ENCODE measurements around the gene TEX261.

TEX261 gene

DNA sequence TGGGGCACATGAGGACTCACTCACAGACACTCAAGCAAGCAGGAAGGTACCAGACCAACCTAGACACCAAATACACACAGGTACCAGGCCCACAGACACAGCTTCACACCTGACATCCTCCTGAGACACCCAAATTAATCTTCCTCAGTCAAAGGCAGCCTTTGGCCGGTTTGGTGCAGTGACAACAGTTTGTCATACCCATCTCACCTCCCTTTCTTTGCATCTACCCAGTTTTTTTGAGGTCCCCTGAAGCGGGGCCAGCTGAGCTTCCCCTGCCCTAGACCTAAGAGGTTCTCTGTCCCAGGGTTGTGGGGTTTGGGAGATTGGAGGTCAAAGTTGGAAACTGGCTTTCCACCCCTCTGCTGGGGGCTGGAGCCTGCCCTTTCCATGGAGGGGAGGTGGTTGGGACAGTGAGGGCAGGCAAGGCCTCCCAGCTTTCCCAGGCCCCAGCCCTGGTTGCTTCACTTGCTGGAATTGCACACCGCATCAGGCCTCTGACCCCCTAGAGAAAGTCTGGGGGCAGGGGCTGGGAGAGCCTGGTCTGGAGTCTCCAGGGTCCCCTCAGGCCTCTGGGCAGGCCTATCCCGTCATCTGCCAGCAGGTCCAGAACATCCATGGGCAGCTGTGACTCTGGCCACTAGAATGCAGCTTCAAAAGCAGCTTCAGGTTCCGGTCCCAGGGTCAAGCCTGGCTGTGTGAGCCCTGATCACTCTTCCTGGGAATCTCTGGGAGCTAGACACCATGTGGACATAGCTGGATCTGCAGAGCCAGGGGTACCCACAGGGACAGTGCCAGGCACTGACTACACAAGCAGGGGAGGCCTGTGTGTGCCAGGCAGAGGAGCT, 12.5 kb upstream of the TEX261 start:
- H3K9ac ChIP-seq (ENCODE audit: low read depth in 1 of 2, low read length in 2 of 2) = no peak overlapping the region
- H3K9me3 ChIP-seq (ENCODE audit: control insufficient read depth in 1 of 2, low read length in 2 of 2) = no peaks in the 10 kb centered on the region
- H3K27ac ChIP-seq (ENCODE audit: low read depth, low read length) = no peak overlapping the region
- no peaks in the 10 kb centered on the region for H3K36me3 ChIP-seq (ENCODE audit: control insufficient read depth in 1 of 2, insufficient read depth in 2 of 2, low read length in 2 of 2)
- H3K27me3 ChIP-seq (ENCODE audit: control insufficient read depth in 1 of 2, insufficient read depth in 2 of 2, low read length in 2 of 2) = no peaks in the 10 kb centered on the region
- H3K4me3 ChIP-seq (ENCODE audit: low read depth in 1 of 2, low read length in 2 of 2) = no peak overlapping the region
- peaks cover 3 to 5% of the 10 kb centered on the region in 2 donors for H3K4me1 ChIP-seq (ENCODE audit: control insufficient read depth in 1 of 2, insufficient read depth in 2 of 2, low read length in 2 of 2)

DNA sequence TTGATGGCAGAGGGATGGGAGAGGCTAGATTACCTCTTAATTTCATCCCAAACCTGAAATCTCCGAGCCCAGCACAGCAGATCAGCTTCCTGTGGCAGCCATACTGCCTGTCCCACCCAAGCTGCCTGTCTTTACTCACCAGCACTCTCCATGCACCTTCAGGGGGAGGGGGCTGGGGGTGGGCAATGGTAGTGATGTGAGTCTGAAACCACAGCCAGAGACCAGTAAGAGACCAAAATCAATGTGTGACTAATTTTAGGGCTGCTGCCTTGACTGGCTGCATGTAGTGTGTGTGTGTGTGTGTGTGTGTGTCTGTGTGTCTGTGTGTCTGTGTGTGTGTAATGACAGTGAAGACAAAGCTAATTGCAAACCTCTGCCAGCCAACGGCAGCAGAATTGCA, 11.7 kb upstream of the TEX261 start:
- Histone ChIP-seq H3K4me3 (ENCODE audit: low read depth in 1 of 2, low read length in 2 of 2) (no peak overlapping the region), H3K27me3 (ENCODE audit: control insufficient read depth in 1 of 2, insufficient read depth in 2 of 2, low read length in 2 of 2) (no peaks in the 10 kb centered on the region), H3K4me1 (ENCODE audit: control insufficient read depth in 1 of 2, insufficient read depth in 2 of 2, low read length in 2 of 2) (peaks cover 11 to 12% of the 10 kb centered on the region in 2 donors), H3K36me3 (ENCODE audit: control insufficient read depth in 1 of 2, insufficient read depth in 2 of 2, low read length in 2 of 2) (no peaks in the 10 kb centered on the region), H3K9me3 (ENCODE audit: control insufficient read depth in 1 of 2, low read length in 2 of 2) (no peaks in the 10 kb centered on the region), H3K27ac (ENCODE audit: low read depth, low read length) (no peak overlapping the region), H3K9ac (ENCODE audit: low read depth in 1 of 2, low read length in 2 of 2) (no peak overlapping the region)

DNA sequence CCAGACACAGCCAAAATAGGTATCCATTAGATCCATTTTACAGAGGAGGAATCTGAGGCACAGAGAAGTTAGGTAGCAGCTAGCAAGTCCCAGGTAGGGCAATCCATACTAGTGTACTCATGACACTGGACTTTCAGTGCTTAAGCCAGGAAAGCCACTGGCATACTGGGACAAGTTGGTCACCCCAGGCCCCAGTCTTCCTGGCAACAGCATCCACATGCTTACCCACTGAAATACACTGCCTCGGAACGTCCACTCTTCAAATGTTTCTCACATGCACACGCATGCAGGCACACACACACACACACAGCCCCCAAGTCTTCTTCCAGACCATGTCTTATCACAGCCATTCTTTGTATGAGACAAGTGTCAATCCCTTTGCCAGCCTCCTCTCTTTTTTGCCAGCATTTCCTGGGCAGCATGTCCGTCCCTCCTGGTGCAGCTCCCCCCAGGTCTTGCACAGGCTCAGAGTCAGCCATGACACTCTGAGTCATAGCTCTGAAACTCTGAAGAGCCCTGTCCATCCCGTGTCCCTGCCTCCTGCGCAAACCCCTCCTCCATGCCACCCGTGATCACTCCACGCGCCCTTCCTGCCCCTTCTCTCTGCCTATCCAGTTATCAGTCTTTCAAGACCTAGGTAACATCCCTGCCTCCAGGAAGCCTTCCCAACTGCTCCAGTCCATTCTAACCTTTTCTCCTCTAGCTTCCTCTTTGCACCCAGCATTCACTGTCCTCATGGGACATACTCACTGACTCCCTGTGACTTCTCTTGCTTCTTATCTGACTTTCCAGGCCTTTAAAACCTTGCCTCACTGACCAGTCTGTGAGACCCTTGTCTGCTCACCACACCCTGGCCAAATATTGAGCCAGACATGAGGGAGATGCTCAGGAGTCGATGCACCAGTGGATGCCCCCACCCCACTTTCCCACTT, 10.9 kb upstream of the TEX261 start:
- Histone ChIP-seq H3K4me1 (ENCODE audit: control insufficient read depth in 1 of 2, insufficient read depth in 2 of 2, low read length in 2 of 2) (peaks cover 18 to 19% of the 10 kb centered on the region in 2 donors), H3K36me3 (ENCODE audit: control insufficient read depth in 1 of 2, insufficient read depth in 2 of 2, low read length in 2 of 2) (no peaks in the 10 kb centered on the region), H3K27ac (ENCODE audit: low read depth, low read length) (no peak overlapping the region), H3K4me3 (ENCODE audit: low read depth in 1 of 2, low read length in 2 of 2) (no peak overlapping the region), H3K9me3 (ENCODE audit: control insufficient read depth in 1 of 2, low read length in 2 of 2) (no peaks in the 10 kb centered on the region), H3K27me3 (ENCODE audit: control insufficient read depth in 1 of 2, insufficient read depth in 2 of 2, low read length in 2 of 2) (no peaks in the 10 kb centered on the region), H3K9ac (ENCODE audit: low read depth in 1 of 2, low read length in 2 of 2) (no peak overlapping the region)

DNA sequence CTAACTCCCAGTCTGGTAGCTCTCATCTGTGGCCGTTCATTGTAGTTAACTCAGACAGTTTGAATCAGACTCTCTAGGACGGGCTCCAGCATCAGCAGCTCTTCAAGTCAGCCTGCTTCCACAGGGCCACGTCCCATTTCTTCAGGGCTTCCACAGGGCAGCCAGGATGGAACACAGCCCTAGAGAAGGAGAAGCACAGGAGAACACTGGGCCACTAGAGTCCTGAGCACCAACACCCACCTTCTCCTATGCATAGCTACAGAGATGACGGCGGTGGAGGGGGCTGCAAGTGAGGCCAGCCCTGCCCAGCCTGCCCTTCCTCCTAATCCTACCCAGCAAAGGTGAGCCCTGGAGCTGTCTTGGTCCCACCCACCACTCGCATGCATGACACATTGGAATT, 10.2 kb upstream of the TEX261 start:
- H3K36me3 ChIP-seq (ENCODE audit: control insufficient read depth in 1 of 2, insufficient read depth in 2 of 2, low read length in 2 of 2) = no peaks in the 10 kb centered on the region
- H3K27me3 ChIP-seq (ENCODE audit: control insufficient read depth in 1 of 2, insufficient read depth in 2 of 2, low read length in 2 of 2) = no peaks in the 10 kb centered on the region
- H3K9me3 ChIP-seq (ENCODE audit: control insufficient read depth in 1 of 2, low read length in 2 of 2) = no peaks in the 10 kb centered on the region
- no peak overlapping the region for H3K4me3 ChIP-seq (ENCODE audit: low read depth in 1 of 2, low read length in 2 of 2)
- no peak overlapping the region for H3K27ac ChIP-seq (ENCODE audit: low read depth, low read length)
- no peak overlapping the region for H3K9ac ChIP-seq (ENCODE audit: low read depth in 1 of 2, low read length in 2 of 2)
- peaks cover 19 to 20% of the 10 kb centered on the region in 2 donors for H3K4me1 ChIP-seq (ENCODE audit: control insufficient read depth in 1 of 2, insufficient read depth in 2 of 2, low read length in 2 of 2)

DNA sequence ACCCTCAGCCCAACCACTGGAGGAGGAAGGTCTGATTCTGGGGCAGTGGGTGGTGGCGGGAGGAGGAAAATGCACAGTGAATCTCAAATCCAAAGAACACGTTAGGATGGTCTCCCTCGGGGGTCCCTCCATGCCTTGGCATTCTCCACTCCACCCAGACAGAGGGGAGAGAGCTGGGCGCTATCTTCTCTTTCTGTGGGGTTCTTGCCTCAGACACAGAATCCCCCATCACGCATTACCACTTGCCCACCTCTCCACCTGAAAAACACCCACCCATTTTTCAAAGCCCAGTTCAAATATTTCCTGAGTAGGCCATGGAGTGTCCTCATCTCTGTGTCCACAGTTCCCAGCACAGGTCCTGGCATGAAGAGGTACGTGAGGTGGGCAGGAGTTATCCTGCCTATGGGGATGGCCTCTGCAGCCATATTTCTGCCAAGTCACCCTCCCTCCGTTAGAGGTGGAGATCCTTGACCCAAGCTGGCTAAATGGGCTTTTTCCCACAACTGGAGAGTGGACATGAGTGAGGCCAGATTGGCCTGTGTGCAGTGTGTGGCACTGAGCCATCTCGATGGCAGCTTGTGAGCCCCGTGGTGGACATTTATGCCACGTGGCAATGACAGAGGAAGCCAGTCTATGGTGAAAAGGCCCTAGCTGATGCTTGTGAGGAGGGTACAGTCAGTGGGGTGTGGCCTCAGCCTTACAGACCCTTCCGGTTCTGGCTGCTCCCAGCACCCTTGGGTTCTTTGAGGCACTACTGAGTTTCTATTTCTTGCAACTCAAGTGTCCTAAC, 9.5 kb upstream of the TEX261 start:
- Histone ChIP-seq H3K27me3 (ENCODE audit: control insufficient read depth in 1 of 2, insufficient read depth in 2 of 2, low read length in 2 of 2) (no peaks in the 10 kb centered on the region), H3K27ac (ENCODE audit: low read depth, low read length) (no peak overlapping the region), H3K9me3 (ENCODE audit: control insufficient read depth in 1 of 2, low read length in 2 of 2) (no peaks in the 10 kb centered on the region), H3K36me3 (ENCODE audit: control insufficient read depth in 1 of 2, insufficient read depth in 2 of 2, low read length in 2 of 2) (no peaks in the 10 kb centered on the region), H3K4me1 (ENCODE audit: control insufficient read depth in 1 of 2, insufficient read depth in 2 of 2, low read length in 2 of 2) (peaks cover 24 to 26% of the 10 kb centered on the region in 2 donors), H3K9ac (ENCODE audit: low read depth in 1 of 2, low read length in 2 of 2) (no peak overlapping the region), H3K4me3 (ENCODE audit: low read depth in 1 of 2, low read length in 2 of 2) (no peak overlapping the region)

DNA sequence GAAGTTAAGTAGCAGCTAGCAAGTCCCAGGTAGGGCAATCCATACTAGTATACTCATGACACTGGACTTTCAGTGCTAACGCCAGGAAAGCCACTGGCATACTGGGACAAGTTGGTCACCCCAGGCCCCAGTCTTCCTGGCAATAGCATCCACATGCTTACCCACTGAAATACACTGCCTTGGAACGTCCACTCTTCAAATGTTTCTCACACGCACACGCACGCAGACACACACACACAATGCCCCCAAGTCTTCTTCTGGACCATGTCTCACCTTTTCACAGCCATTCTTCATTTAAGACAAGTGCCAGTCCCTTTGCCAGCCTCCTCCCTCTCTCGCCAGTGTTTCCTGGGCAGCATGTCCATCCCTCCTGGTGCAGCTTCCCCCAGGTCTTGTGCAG, 8.7 kb upstream of the TEX261 start:
- no peak overlapping the region for H3K4me3 ChIP-seq (ENCODE audit: low read depth in 1 of 2, low read length in 2 of 2)
- H3K27ac ChIP-seq (ENCODE audit: low read depth, low read length) = no peak overlapping the region
- H3K9ac ChIP-seq (ENCODE audit: low read depth in 1 of 2, low read length in 2 of 2) = no peak overlapping the region
- no peaks in the 10 kb centered on the region for H3K36me3 ChIP-seq (ENCODE audit: control insufficient read depth in 1 of 2, insufficient read depth in 2 of 2, low read length in 2 of 2)
- H3K9me3 ChIP-seq (ENCODE audit: control insufficient read depth in 1 of 2, low read length in 2 of 2) = no peaks in the 10 kb centered on the region
- peaks cover 24 to 28% of the 10 kb centered on the region in 2 donors for H3K4me1 ChIP-seq (ENCODE audit: control insufficient read depth in 1 of 2, insufficient read depth in 2 of 2, low read length in 2 of 2)
- no peaks in the 10 kb centered on the region for H3K27me3 ChIP-seq (ENCODE audit: control insufficient read depth in 1 of 2, insufficient read depth in 2 of 2, low read length in 2 of 2)

DNA sequence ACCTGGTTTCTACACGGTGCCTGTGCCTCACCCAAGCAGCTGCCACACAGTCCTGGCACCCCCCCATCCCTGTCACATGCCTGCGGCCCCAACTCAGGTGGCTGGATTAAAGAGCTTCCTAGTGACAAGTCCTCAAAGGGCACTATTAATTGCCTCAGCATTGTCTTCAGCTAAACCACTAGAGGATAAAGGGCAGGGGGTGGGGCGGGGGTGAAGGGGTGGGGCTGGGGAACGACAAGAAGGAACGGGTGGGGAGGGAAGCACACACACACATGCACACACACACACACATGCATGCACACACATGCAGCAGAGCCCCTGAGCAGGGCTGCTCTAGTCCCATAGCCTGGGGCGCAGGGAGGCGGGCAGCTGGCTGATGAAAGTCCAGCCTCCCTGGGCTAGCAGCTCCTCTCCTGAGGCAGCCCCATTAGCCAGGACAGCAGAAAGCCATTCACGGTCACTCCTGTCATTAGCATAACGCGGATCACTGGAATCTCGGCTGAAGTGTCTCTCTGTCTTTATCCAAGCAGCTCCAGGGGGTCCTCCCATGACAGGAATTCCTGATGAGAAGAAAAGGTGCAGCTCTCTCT, 7.4 kb upstream of the TEX261 start:
- Histone ChIP-seq H3K27me3 (ENCODE audit: control insufficient read depth in 1 of 2, insufficient read depth in 2 of 2, low read length in 2 of 2) (no peaks in the 10 kb centered on the region), H3K4me1 (ENCODE audit: control insufficient read depth in 1 of 2, insufficient read depth in 2 of 2, low read length in 2 of 2) (peaks cover 24 to 28% of the 10 kb centered on the region in 2 donors), H3K9me3 (ENCODE audit: control insufficient read depth in 1 of 2, low read length in 2 of 2) (no peaks in the 10 kb centered on the region), H3K9ac (ENCODE audit: low read depth in 1 of 2, low read length in 2 of 2) (no peak overlapping the region), H3K27ac (ENCODE audit: low read depth, low read length) (no peak overlapping the region), H3K4me3 (ENCODE audit: low read depth in 1 of 2, low read length in 2 of 2) (peak overlapping the region in 1 of 2 donors; percentile 10), H3K36me3 (ENCODE audit: control insufficient read depth in 1 of 2, insufficient read depth in 2 of 2, low read length in 2 of 2) (no peaks in the 10 kb centered on the region)

DNA sequence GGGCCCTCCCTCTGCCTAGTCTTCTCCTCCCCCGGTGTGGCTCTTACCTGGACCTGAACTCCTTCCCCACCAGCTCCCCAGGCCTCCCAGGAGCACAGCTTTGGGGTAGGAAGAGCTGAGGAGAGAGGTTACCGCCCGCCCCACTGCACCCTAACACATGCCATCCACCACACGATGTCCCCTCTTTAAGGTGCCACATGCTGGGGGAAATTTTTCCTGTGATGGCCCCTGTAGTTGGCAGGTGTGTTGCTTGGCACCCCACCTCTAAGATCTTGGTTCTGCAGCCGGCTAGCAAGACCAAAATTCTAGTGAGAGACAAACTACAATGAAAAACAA, 6.9 kb upstream of the TEX261 start:
- Histone ChIP-seq H3K9ac (ENCODE audit: low read depth in 1 of 2, low read length in 2 of 2) (peak overlapping the region in 1 of 2 donors; percentile 32), H3K36me3 (ENCODE audit: control insufficient read depth in 1 of 2, insufficient read depth in 2 of 2, low read length in 2 of 2) (no peaks in the 10 kb centered on the region), H3K27ac (ENCODE audit: low read depth, low read length) (no peak overlapping the region), H3K27me3 (ENCODE audit: control insufficient read depth in 1 of 2, insufficient read depth in 2 of 2, low read length in 2 of 2) (no peaks in the 10 kb centered on the region), H3K4me3 (ENCODE audit: low read depth in 1 of 2, low read length in 2 of 2) (no peak overlapping the region), H3K9me3 (ENCODE audit: control insufficient read depth in 1 of 2, low read length in 2 of 2) (no peaks in the 10 kb centered on the region), H3K4me1 (ENCODE audit: control insufficient read depth in 1 of 2, insufficient read depth in 2 of 2, low read length in 2 of 2) (peaks cover 24 to 28% of the 10 kb centered on the region in 2 donors)

DNA sequence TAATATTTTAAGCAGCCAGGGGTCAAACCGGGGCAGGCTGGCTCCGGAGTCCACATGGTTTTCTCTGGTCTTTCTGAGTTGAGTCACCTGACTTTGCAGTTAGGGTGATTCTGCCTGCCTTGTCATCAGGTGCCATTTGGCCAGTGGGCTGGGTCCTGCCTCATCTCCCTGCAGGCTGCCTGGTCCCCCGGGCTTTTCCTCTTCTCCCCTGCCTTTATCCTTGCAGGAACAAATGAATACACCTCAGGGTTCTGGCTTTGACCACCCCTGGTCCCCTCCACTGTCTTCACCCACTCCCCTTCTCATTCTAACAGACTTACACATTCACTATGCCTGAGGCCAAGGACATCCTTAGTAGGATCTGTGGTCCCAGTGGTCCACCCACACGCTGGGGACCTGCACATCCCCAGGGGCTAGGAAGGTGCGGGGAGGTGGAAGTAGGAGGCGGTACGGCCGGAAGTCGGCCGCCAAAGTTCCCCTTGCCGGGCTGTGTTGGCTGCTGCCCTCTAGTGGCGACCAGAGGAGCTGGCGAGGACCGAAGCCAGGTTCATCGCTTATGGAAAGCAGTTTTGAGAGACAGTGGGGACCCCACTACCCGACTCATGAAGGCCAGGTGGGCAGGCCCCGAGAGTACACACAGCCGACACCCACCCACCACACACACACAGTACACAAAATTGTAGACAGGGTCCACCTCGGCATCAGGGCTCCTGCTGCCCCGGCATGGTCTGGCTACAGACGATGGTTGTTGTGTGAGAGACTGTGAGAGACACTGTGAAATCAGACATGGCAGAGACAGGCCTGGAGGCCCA, 6.3 kb upstream of the TEX261 start:
- peaks cover 24 to 28% of the 10 kb centered on the region in 2 donors for H3K4me1 ChIP-seq (ENCODE audit: control insufficient read depth in 1 of 2, insufficient read depth in 2 of 2, low read length in 2 of 2)
- no peak overlapping the region for H3K27ac ChIP-seq (ENCODE audit: low read depth, low read length)
- H3K27me3 ChIP-seq (ENCODE audit: control insufficient read depth in 1 of 2, insufficient read depth in 2 of 2, low read length in 2 of 2) = no peaks in the 10 kb centered on the region
- peak overlapping the region; percentile 28 to 32 for H3K9ac ChIP-seq (ENCODE audit: low read depth in 1 of 2, low read length in 2 of 2)
- H3K4me3 ChIP-seq (ENCODE audit: low read depth in 1 of 2, low read length in 2 of 2) = peak overlapping the region; percentile 63 to 71
- H3K9me3 ChIP-seq (ENCODE audit: control insufficient read depth in 1 of 2, low read length in 2 of 2) = no peaks in the 10 kb centered on the region
- H3K36me3 ChIP-seq (ENCODE audit: control insufficient read depth in 1 of 2, insufficient read depth in 2 of 2, low read length in 2 of 2) = no peaks in the 10 kb centered on the region

Measured in duodenal mucosa (tissue), 2 donors.